SIG-M5 treated with dmso at 0.1 percent for 504 hours (cell line): ENCODE measurements around the gene SRCIN1.
A peak's percentile ranks its signal among the peaks of the same experiment; 100 is the strongest.

Experiments
- DNase-seq: peaks from one replicate; lab custom pipeline; 2025; ENCODE audit not compliant: unreplicated experiment; lab: John Stamatoyannopoulos, UW

Gene SRCIN1

GRCh38 chr17:38601539-38602351, 4.0 kb downstream of the SRCIN1 start:
- DNase-seq = no peak

DNA sequence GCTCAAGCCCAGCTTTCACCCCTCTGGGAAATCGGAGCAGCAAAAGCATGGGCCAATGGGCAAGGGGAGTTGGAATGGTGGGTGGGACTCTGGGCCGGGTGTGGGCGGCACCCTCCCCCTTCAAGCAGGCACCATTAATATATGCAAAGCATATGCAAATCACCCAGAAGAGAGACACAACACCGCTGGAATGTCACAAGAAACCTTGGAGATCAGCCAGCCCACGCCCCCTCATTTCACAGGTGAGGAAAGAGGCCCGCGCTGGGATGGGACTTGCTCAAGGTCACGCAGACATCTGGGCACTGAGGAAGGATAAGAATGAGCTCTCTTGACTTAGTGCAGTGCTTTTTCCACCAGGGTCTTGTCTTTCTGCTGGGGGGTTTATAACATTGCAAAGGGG, 4.8 kb downstream of the SRCIN1 start:
- DNase-seq = no peak

DNA sequence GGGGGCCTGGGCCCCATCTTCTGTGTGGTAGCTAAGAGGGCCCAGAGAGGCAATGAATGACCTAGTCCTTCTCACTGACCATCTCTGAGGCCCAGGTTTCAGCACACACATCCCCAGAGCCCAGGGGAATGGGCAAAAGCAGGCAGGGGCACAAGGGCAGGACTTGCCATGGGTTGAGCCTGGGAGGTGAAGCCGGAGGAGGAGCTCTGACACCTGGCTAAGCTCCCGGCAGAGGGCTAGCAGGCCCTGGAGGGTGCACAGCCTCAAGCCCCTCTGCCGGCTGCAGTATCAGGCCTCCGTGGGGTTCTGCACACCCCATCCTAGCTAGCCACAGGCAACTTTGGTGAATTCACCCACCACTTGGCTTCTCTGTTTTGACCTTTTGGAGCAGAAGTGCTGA, 5.3 kb downstream of the SRCIN1 start:
- DNase-seq = no peak

DNA sequence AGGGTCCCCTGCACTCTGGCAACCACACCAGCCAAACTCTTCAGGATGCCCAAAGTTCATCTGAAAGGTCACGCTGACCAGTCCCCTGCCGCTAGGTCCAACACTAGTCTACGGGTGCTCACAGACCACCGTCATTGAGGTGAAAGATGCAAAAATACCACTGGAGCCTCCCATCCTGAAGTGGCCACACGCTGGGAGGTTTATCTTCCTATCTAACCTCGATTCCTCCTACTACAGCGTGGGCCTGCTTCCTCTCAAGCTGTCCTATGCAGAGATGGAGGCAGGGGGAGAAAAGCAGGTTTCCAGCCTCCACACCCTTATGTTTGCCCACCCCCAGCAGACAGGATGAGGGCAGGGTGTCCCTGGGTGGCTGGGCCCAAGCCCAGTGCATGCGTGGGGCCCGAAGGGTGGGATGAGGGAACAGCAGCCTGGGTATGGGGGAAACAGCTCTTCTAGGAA, 6.3 kb downstream of the SRCIN1 start:
- DNase-seq = no peak

DNA sequence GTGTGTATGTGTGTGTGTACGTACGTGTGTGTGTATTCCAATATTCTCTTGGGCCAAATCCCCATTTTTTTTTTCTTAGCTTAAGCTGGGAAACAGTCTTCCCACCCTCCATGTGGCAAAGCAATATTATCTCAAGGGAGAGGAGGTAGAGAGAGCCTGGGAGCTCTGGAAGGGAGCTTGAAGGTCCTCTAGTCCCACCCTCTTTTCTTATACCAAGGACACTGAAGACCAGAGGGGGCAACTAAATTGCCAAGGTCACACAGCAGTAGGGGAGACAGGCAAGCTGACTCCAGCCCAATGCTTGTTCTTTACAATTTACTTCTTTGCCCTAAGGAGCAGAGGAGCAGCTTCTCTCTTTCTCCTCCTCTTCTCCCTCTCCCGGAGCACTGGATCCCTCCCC, 6.8 kb downstream of the SRCIN1 start:
- DNase-seq = no peak

DNA sequence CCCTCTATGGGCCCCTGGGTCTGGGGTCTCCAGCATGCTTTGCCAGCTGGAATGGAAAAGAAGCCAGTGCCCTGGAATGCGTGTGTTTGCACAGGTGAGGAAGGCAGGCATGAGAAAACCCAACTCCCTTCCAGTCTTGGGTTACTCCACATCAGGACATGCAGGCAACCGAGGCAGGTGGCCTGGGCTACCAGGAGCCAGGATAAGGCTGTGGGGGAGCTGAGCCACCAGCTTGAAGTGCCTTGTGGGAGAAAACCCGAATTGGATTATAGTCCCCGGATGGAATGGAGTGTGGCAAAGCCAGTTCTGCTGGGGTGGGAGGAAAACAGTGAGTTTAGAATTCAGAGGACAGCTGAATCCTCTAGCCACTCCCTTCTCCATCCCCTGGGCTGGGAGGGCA, 7.2 kb downstream of the SRCIN1 start:
- peak; percentile 59 for DNase-seq

GRCh38 chr17:38597375-38597774, 8.4 kb downstream of the SRCIN1 start:
- no peak for DNase-seq

GRCh38 chr17:38596651-38597050, 9.1 kb downstream of the SRCIN1 start:
- DNase-seq = no peak

DNA sequence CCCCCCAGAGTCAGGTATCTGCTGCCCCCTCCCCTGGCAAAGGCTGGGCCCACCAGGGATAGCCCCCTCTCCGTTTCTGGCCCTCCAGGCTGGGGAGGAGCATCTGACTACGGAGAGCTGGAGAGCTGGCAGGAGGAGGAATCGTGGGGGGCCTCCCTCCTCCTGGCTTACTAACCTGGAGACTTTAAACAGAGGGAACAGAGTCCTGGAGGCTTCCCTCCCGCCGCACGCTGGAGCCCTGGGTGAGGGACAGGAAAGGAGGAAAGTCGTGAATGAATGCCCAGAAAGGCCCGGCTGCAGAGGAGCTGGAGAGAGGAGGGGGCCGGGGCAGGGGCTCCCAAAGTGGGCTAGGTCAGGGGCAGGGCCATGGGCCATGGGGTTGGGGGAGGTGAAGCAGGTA, 9.9 kb downstream of the SRCIN1 start:
- DNase-seq = no peak

DNA sequence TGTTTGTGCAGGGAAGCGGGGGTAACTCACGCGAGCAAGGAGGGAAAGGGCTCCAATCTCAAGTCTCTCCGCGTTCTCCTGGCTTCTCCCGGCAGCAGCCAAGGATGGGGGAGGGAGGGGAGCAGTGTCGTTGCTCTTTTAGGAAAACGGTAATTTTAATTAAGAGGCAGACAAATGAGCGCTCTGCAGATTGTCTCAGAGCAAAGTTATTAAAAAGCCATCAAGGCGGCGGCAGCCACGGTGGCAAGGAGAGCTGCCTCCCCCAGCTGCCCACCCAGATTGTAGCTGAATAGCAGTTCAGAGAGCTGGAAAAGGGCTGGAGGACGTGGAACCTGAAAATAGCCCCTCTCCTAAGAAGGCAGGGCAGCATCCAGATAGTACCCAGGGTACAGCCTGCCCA, 11.6 kb downstream of the SRCIN1 start:
- DNase-seq = no peak

DNA sequence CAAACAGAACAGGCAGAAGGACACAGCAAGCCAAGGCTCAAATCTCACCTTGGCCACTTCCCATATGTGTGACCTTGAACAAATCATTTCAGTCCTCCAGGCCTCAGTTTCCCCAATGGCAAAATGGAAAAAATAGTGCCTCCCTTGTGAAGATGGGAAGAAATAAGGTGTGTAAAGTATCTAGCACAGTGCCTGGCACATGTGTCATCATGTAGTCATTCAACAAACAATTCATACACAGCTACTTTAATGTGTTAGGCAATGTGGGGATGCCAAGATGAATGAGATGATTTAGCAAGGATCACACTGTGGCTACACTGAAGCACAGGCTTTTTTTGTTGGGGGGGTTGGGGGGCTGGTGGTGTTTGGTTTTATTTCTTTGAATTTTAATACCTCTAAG, 13.3 kb downstream of the SRCIN1 start:
- DNase-seq = no peak

DNA sequence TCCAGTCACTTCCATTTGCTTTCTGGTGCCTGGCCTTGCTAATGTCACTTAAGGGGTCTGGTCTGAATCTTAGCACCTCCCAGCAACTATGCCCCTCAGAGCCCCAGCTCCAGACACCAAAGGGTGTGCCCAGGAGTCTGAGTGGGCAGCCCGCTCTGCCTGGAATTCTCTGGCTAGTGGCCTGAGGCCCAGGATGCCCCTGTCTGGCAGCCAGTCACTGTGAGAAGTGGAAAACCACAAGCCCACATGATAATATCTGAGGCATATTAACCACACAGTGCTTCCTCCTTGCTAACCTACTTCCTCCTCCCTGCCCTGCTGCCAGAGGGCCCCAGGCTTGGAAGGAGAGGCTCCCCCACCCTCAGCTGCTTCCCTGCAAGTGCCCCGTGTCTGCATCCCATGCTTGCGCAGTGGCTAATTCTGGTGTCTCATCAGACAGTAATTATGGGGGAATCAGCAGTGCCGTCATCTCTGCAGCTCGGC, 14.0 kb downstream of the SRCIN1 start:
- DNase-seq = peak; percentile 98

- DNase-seq = peak; percentile 83
Observed at GRCh38 chr17:38590988-38591758, 14.6 kb downstream of the SRCIN1 start.

DNA sequence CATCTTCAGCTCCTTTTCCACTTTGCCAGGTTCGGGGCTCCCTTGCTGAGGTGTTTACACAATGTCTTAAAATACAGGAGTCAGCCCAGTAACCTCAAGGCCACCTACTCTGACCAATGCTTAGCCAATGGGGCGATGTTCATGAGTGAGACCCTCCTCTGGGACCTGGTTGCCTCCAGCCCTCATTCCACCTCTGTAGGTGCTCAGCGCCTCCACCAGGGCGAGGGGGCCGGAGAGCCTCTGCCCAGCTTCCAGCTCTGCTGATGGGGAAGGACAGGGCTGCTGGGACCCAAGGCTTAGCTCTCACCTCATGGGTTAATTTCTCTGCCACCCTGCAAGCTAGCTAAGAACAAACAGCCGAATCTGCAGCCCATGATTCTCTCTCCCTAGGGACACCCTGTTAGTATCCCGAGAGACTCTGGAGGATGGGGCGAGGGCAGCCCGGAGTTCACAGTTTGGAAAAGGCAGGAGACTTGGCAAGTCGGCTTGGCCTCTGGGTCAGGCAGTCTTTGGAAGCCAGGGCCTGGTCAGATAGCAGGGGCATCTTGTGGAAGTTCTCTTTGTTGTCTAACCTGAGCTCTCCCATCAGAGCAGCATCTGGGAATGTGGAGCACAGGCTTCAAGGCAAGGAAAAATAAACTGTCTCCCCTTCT, 16.2 kb downstream of the SRCIN1 start:
- DNase-seq = no peak

DNA sequence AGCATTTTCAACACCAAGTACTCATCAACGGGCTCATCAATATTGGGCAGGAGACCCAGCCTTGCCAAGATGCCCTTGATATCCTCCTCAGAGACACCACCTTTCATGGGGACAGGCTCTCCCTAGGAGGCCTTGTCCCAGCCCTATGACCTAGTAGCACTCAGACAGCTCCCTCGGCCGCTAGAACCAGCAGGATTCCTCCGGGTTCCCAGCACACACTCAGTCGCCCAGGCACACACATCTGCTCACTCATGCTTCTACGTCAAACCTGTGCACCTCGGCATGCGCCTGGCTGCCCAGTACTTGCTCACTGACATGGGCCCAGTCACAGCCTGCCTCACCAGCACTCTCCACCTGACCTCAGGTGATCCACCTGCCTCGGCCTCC, 17.0 kb downstream of the SRCIN1 start:
- DNase-seq = no peak

DNA sequence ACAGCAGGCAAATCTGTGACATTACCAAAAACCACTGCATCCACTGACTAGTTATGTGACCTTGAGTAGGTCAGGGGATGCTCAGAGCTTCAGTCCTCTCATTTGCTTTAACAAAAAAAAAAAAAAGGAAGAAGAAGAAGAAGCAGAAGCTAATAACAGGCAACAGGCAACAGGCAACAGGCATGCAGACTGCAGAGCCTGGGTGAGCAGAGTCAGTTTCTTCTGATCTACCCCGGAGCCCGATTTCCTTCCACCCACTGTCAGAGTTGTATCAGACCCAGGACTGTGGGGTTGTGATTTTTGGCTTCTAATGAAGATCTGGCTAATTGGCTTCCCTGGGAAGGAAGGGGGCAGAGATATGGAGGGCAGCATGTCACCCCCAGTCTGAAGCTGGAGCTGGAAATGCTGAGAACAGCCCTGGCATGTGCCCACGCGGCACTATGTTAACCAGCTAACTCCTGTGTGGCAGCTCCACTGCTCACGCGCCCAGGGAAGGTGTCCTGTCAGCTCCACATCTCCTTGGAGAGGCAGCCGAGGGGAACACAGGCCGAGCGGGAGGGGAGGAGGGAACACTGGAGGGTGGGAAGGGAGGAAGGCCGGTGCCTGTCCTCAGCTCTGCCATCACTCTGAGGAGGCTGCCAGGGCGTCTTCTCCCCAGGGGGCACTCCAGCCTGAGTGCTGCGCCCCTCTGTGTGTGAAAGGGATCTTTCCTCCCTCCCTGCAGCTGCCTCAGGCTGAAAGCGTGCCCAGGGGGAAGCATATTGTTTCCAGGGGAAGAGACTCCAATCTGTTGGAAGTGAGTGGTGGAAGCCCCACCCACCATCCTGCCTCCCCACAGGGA, 17.6 kb downstream of the SRCIN1 start:
- DNase-seq = peak; percentile 44

DNA sequence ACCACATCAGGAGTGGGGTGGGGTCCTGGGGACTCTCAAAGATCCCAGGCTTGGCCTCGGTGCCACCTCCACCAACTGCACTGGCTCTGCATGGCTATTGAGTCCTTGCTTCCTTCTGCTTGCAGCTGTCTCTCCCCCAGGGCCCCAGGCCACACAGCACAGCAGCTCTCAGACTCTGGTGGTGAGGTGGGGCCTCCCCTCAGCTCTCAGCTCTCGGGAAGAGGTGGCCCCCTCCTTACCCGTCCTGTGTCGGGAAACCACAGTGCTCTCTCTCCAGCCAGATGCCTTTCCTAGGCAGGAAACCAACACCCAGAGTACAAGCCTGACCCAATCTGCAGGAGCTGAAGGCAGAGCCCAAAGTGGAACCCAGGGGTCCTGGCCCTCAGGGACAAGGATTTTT, 18.5 kb downstream of the SRCIN1 start:
- no peak for DNase-seq

DNA sequence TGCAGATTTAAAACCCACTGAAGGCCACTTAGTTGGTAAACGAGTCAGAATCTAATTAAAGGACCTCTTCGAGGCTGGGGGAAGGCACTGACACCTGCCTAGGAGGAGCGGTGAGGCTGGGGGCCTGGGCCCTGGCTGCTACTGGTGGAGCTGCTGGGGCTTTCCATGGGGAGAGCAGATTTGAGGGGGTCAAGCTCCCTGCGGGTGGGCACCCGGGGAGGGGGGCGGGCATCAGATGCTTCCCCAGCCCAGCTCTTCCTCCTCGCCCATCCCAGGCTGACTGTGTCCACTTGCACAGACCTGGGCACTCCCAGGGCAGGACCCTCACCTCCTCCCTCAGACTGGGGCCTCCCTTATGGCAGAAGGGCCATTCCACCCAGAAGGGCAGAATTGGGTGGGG, 19.0 kb downstream of the SRCIN1 start:
- no peak for DNase-seq

DNA sequence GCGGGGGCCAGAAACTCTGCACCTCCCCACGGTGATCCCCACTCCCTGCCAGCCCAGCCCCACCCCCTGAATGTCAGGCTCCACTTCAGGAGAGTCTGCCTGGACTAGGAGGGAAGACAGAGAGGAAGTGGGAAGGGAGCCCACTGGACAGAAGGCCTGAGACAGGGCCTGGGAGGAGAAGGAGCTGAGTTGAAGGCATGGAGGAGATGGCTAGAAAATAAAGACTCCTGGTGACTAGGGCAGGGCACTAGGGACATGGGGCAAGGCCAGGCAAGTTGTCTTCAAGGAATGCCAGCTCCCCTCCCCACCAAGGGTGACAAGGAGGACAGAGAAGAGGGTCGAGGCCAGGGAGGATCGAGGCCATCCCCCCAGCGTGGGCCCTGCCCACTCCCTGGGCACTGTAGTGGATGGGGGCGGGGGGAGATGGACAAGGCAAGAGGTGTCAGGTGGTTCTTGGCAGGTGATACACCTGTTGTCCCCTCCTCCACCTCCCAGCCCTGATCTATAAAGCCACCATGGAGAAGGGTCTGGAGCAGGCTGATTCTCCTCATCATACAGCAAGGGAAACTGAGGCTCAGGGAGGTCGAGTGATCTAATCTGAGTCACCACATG, 19.7 kb downstream of the SRCIN1 start:
- DNase-seq = no peak
